RWPE2 (cell line): Measurements from ENCODE around the gene ISM1.
A peak's percentile ranks its signal among the peaks of the same experiment; 100 is the strongest.

ENCODE experiments used
- ATAC-seq: fragments of 200-7000 bp; cut with Tn5 transposase; 3 replicates; pipeline ENCODE4 v1.9.1; 2021; ENCODE audit warnings: low read depth
- DNase-seq: peaks from one replicate; pipeline ENCODE4 v3.0.0-alpha.2; 2020; ENCODE audit warnings: low spot score
- H3K27ac ChIP-seq: fragments of 450-650 bp; 2 replicates; pipeline ENCODE4 v1.5.1; 2017; ENCODE audit warnings: mild to moderate bottlenecking; ENCODE audit not compliant: poor library complexity, severe bottlenecking
- H3K27me3 ChIP-seq: fragments of 250-450 bp; sonication (Bioruptor Pico); 2 replicates; pipeline ENCODE4 v1.5.1; 2021; ENCODE audit warnings: mild to moderate bottlenecking, moderate library complexity; ENCODE audit not compliant: insufficient read depth, poor library complexity, severe bottlenecking
- H3K36me3 ChIP-seq: fragments of 250-450 bp; sonication (Bioruptor Pico); 2 replicates; pipeline ENCODE4 v1.5.1; 2020; ENCODE audit warnings: low read depth, mild to moderate bottlenecking, moderate library complexity
- H3K4me1 ChIP-seq: fragments of 250-450 bp; sonication (Bioruptor Pico); 2 replicates; pipeline ENCODE4 v1.5.1; 2021; ENCODE audit warnings: mild to moderate bottlenecking, moderate library complexity; ENCODE audit not compliant: insufficient read depth, poor library complexity, severe bottlenecking
- H3K4me3 ChIP-seq: fragments of 250-450 bp; sonication (Bioruptor Pico); 2 replicates; pipeline ENCODE4 v1.5.1; 2021; ENCODE audit warnings: mild to moderate bottlenecking, moderate library complexity; ENCODE audit not compliant: severe bottlenecking
- H3K9me3 ChIP-seq: fragments of 250-450 bp; sonication (Bioruptor Pico); 2 replicates; pipeline ENCODE4 v1.5.1; 2021; ENCODE audit warnings: mild to moderate bottlenecking, moderate library complexity; ENCODE audit not compliant: severe bottlenecking
- CTCF ChIP-seq: fragments of 450-650 bp; IDR thresholded peaks from one replicate; pipeline ENCODE4 v1.5.1; 2017; ENCODE audit warnings: mild to moderate bottlenecking, moderate library complexity; ENCODE audit not compliant: poor library complexity, severe bottlenecking

ISM1 gene

GRCh38 chr20:13220904-13221297 is at the start of gene ISM1:
Gene ISM1 (plus strand): TSS chr20:13221274. CDS start chr20:13221777, 503 bp downstream.
- no peak for DNase-seq
- no peak within 1 kb of the TSS for H3K27ac ChIP-seq
- H3K4me3 ChIP-seq, result peak within 1 kb of the TSS; percentile 72
- no peak for TF ChIP-seq CTCF
- ATAC-seq, result peak; percentile 32
- H3K4me1 ChIP-seq, result no peaks in the 10 kb centered on the region
- peaks cover under 1% of the 10 kb centered on the region for H3K9me3 ChIP-seq
- no peaks in the 10 kb centered on the region for H3K36me3 ChIP-seq
- peaks cover 50% of the 10 kb centered on the region for H3K27me3 ChIP-seq

GRCh38 chr20:13173201-13173600 is 47.9 kb upstream of the ISM1 start:
- Histone ChIP-seq H3K27me3 (no peaks in the 10 kb centered on the region), H3K4me3 (no peak overlapping the region), H3K27ac (no peak overlapping the region), H3K4me1 (no peaks in the 10 kb centered on the region), H3K36me3 (no peaks in the 10 kb centered on the region), H3K9me3 (no peaks in the 10 kb centered on the region)
- no peak for DNase-seq
- peak; percentile 45; the same call in 1 of the 3 replicates for ATAC-seq
- no peak for TF ChIP-seq CTCF

- ATAC-seq (no peak), DNase-seq (no peak)
- Histone ChIP-seq H3K36me3 (no peaks in the 10 kb centered on the region), H3K4me1 (no peaks in the 10 kb centered on the region), H3K4me3 (no peak overlapping the region), H3K27me3 (no peaks in the 10 kb centered on the region), H3K9me3 (no peaks in the 10 kb centered on the region), H3K27ac (no peak overlapping the region)
- TF ChIP-seq CTCF, result no peak
Observed at GRCh38 chr20:13174402-13174801, 46.7 kb upstream of the ISM1 start.

GRCh38 chr20:13180986-13181889 is 39.8 kb upstream of the ISM1 start:
- no peaks in the 10 kb centered on the region for H3K36me3 ChIP-seq
- H3K9me3 ChIP-seq, result no peaks in the 10 kb centered on the region
- ATAC-seq, result no peak
- no peak for DNase-seq
- H3K27ac ChIP-seq, result no peak overlapping the region
- no peak for TF ChIP-seq CTCF
- H3K27me3 ChIP-seq, result peaks cover 3% of the 10 kb centered on the region
- H3K4me1 ChIP-seq, result no peaks in the 10 kb centered on the region
- H3K4me3 ChIP-seq, result no peak overlapping the region

- ATAC-seq (no peak), DNase-seq (no peak)
- H3K36me3 ChIP-seq, result no peaks in the 10 kb centered on the region
- H3K27ac ChIP-seq, result no peak overlapping the region
- TF ChIP-seq CTCF, result no peak
- H3K9me3 ChIP-seq, result no peaks in the 10 kb centered on the region
- no peaks in the 10 kb centered on the region for H3K4me1 ChIP-seq
- H3K27me3 ChIP-seq, result peaks cover 3% of the 10 kb centered on the region
- no peak overlapping the region for H3K4me3 ChIP-seq
Observed at GRCh38 chr20:13183005-13183404, 38.1 kb upstream of the ISM1 start.
